GM23248 (cell line): ENCODE data around the gene TSPAN14.

Experiments
- EZH2 ChIP-seq: fragments of 200-600 bp; sonication (generic); IDR thresholded peaks from 2 replicates; pipeline ENCODE4 v1.6.1; 2018; ENCODE audit warnings: antibody characterized with exemption, mild to moderate bottlenecking; ENCODE audit not compliant: insufficient read depth, poor library complexity, severe bottlenecking
- EZH2phosphoT487 ChIP-seq: fragments of 200-600 bp; sonication (generic); IDR thresholded peaks from 2 replicates; pipeline ENCODE4 v1.6.1; 2018; ENCODE audit warnings: antibody characterized with exemption, moderate library complexity, mild to moderate bottlenecking, low read depth; ENCODE audit not compliant: insufficient read depth

GRCh38 chr10:80501381-80501912 is 47.3 kb downstream of the TSPAN14 start:
- TF ChIP-seq EZH2 (no peak), EZH2phosphoT487 (no peak)
